ENCODE data around the gene PELI3. TPM values are rescaled to one million over a fixed set of nuclear protein-coding genes. Genes with fewer than 3 reads are reported as not detected.

Gene PELI3
- total RNA-seq, 1 donor from 2014 or later = 10.0 TPM

GRCh38 chr11:66472054-66472453 is 5.3 kb downstream of the PELI3 start:
- TF ChIP-seq CTCF (IDR thresholded peaks at IDR 0.05) = no peak
- H3K27ac Mint-ChIP-seq (ENCODE audit: unreplicated experiment) = no peak overlapping the region
- H3K9me3 Mint-ChIP-seq (ENCODE audit: low read depth) = no peaks in the 10 kb centered on the region
- H3K36me3 Mint-ChIP-seq (ENCODE audit: low read depth) = peaks cover 3% of the 10 kb centered on the region
- no peak for DNase-seq (ENCODE audit: low spot score)
- no peaks in the 10 kb centered on the region for H3K27me3 Mint-ChIP-seq (ENCODE audit: low read depth)
- H3K4me3 Mint-ChIP-seq (ENCODE audit: unreplicated experiment) = no peak overlapping the region
- peaks cover 7% of the 10 kb centered on the region for H3K4me1 Mint-ChIP-seq (ENCODE audit: low read depth)

- DNase-seq (ENCODE audit: low spot score) = no peak
- no peak overlapping the region for H3K27ac Mint-ChIP-seq (ENCODE audit: unreplicated experiment)
Measured at GRCh38 chr11:66473167-66473566, 6.5 kb downstream of the PELI3 start.

GRCh38 chr11:66473608-66474515 is 7.2 kb downstream of the PELI3 start:
- Mint-ChIP-seq H3K9me3 (ENCODE audit: low read depth) (no peaks in the 10 kb centered on the region), H3K4me1 (ENCODE audit: low read depth) (peaks cover 9% of the 10 kb centered on the region), H3K4me3 (ENCODE audit: unreplicated experiment) (no peak overlapping the region), H3K27me3 (ENCODE audit: low read depth) (no peaks in the 10 kb centered on the region), H3K36me3 (ENCODE audit: low read depth) (peaks cover 3% of the 10 kb centered on the region), H3K27ac (ENCODE audit: unreplicated experiment) (no peak overlapping the region)
- DNase-seq (ENCODE audit: low spot score) = no peak
- TF ChIP-seq CTCF (IDR thresholded peaks at IDR 0.05) = no peak

More at GRCh38 chr11:66473167-66473566, 6.5 kb downstream of the PELI3 start:
- Mint-ChIP-seq H3K4me1 (ENCODE audit: low read depth) (peaks cover 2% of the 10 kb centered on the region), H3K4me3 (ENCODE audit: unreplicated experiment) (no peak overlapping the region), H3K9me3 (ENCODE audit: low read depth) (no peaks in the 10 kb centered on the region), H3K27me3 (ENCODE audit: low read depth) (no peaks in the 10 kb centered on the region), H3K36me3 (ENCODE audit: low read depth) (peaks cover 3% of the 10 kb centered on the region)
- no peak for TF ChIP-seq CTCF (IDR thresholded peaks at IDR 0.05)

- Mint-ChIP-seq H3K9me3 (ENCODE audit: low read depth) (no peaks in the 10 kb centered on the region), H3K4me3 (ENCODE audit: unreplicated experiment) (no peak overlapping the region), H3K27me3 (ENCODE audit: low read depth) (no peaks in the 10 kb centered on the region)
Measured at GRCh38 chr11:66475349-66476172, 8.9 kb downstream of the PELI3 start.

More at GRCh38 chr11:66475349-66476172, 8.9 kb downstream of the PELI3 start:
- TF ChIP-seq CTCF (IDR thresholded peaks at IDR 0.05) = no peak
- DNase-seq (ENCODE audit: low spot score) = no peak
- H3K27ac Mint-ChIP-seq (ENCODE audit: unreplicated experiment) = no peak overlapping the region
- peaks cover 14% of the 10 kb centered on the region for H3K4me1 Mint-ChIP-seq (ENCODE audit: low read depth)
- peaks cover 1% of the 10 kb centered on the region for H3K36me3 Mint-ChIP-seq (ENCODE audit: low read depth)

Data from chondrocyte (in vitro differentiated cells).